HG03520 (cell line): ENCODE data around the gene ADAM23.
"Not testable (repeated sequence)": the region's sequence is repeated elsewhere in the genome, so short reads cannot be mapped to it uniquely, and the experiment has no call there.

Source experiments
- ATAC-seq: cut with Tn5 transposase; IDR thresholded peaks from one replicate; pipeline ENCODE4 v1.9.1; 2021; ENCODE audit warnings: mild to moderate bottlenecking, moderate library complexity; ENCODE audit not compliant: unreplicated experiment

The ADAM23 gene, protein sequence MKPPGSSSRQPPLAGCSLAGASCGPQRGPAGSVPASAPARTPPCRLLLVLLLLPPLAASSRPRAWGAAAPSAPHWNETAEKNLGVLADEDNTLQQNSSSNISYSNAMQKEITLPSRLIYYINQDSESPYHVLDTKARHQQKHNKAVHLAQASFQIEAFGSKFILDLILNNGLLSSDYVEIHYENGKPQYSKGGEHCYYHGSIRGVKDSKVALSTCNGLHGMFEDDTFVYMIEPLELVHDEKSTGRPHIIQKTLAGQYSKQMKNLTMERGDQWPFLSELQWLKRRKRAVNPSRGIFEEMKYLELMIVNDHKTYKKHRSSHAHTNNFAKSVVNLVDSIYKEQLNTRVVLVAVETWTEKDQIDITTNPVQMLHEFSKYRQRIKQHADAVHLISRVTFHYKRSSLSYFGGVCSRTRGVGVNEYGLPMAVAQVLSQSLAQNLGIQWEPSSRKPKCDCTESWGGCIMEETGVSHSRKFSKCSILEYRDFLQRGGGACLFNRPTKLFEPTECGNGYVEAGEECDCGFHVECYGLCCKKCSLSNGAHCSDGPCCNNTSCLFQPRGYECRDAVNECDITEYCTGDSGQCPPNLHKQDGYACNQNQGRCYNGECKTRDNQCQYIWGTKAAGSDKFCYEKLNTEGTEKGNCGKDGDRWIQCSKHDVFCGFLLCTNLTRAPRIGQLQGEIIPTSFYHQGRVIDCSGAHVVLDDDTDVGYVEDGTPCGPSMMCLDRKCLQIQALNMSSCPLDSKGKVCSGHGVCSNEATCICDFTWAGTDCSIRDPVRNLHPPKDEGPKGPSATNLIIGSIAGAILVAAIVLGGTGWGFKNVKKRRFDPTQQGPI

DNA sequence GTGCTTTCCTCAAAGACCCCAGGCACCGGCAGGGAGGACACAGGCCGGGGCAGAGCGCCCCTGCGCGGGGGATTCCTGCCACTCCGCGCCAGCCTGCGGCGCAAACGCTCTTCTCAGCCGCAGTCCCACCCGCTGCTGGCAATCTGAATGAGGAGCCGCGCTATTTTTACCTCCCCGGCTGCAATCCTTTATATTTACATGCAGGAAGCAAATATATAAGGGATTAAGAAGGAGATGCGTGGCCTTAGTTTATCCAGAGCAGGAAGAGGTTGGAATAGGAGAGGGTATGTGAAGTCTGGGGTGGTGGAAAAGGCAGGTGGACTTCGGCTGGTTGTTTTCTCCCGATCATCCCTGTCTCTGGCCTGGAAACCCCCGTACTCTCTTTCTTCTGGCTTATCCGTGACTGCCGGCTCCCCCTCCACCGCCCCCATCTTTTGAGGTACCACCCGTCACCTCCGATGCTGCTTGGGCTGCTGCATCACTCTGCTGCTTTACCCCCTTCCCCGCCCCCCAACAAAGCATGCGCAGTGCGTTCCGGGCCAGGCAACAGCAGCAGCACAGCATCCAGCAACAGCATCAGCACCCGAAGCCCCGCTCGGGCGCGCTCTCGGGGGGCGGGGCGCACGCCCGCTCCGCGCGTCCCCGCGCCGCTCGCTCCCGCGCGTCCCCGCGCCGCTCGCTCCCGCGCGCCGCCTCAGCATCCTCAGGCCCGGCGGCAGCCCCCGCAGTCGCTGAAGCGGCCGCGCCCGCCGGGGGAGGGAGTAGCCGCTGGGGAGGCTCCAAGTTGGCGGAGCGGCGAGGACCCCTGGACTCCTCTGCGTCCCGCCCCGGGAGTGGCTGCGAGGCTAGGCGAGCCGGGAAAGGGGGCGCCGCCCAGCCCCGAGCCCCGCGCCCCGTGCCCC, at the start of gene ADAM23:
ADAM23 (plus strand) TSS at position 700 of the 902 bp plus-strand sequence. CDS start 335 bp downstream, outside the sequence.
- ATAC-seq = peak; percentile 45

GRCh38 chr2:206396211-206396610, 47.1 kb upstream of the ADAM23 start:
- no peak for ATAC-seq

DNA sequence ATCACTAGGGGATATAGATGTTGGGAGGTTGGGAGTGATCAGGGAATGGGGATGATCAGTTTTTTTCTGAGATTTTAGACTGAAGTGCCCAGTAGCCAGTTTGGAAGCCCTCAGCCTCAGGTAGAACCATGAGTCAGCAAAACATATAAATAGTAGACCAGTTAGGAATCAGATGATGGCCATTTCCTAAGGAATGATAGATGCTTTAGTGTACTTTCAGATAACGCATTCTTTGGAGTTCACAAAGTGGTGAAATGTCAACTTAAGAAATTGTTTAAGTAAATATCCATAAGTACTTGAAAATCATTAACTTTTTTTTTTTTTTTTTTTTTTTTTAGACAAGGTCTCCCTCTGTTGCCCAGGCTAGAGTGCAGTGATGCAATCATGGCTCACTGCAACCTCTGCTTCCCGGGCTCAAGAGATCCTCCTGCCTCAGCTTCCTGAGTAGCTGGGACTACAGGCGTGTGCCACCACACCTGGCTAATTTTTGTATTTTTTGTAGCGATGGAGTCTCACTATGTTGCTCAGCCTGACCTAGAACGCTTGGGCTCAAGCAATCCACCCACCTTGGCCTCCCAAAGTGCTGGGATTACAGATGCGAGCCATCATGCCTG, 40.3 kb upstream of the ADAM23 start:
- ATAC-seq = not testable (repeated sequence)

- ATAC-seq = peak; percentile 94
Observed at GRCh38 chr2:206408323-206409320, 34.7 kb upstream of the ADAM23 start.

- ATAC-seq = no peak
Observed at GRCh38 chr2:206410714-206411113, 32.6 kb upstream of the ADAM23 start.

DNA sequence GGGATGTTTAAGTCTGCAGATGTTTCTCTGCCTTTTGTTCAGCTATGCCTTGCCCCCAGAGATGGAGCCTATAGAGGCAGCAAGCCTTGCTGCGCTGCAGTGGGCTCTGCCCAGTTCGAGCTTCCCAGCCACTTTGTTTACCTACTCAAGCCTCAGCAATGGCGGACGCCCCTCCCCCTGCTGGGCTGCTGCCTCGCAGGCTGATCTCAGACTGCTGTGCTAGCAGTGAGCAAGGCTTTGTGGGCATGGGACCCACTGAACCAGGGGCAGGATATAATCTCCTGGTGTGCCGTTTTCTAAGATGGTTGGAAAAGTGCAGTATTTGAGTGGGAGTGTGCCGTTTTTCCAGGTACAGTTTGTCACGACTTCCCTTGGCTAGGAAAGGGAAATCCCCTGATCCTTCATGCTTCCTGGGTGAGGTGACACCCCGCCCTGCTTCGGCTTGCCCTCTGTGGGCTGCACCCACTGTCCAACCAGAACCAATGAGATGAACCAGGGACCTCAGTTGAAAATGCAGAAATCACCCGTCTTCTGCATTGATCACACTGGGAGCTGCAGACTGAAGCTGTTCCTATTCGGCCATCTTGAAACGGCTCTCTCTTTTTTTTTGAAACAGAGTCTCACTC, 27.6 kb upstream of the ADAM23 start:
- no peak for ATAC-seq

- ATAC-seq = no peak
Observed at GRCh38 chr2:206418968-206419367, 24.4 kb upstream of the ADAM23 start.

GRCh38 chr2:206420721-206421120, 22.6 kb upstream of the ADAM23 start:
- ATAC-seq = no peak

DNA sequence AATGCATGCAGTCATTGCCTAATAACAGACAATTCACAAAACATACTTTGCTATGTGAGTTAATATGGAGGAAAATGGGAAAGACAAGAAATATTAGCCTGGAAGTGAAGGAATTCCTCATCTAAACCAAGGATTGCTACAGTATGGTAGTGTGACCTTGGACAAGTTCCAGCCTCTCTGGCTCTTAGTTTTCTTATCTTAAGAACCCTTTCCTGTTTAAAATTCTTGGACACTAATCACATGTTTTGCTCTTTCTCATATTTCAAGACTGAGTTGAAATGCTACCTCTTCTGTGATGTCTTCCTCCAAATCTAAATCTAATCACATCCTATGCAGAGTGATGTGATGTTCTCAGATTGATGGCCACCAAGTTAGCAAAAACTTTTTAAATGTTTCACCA, 20.8 kb upstream of the ADAM23 start:
- ATAC-seq = no peak

DNA sequence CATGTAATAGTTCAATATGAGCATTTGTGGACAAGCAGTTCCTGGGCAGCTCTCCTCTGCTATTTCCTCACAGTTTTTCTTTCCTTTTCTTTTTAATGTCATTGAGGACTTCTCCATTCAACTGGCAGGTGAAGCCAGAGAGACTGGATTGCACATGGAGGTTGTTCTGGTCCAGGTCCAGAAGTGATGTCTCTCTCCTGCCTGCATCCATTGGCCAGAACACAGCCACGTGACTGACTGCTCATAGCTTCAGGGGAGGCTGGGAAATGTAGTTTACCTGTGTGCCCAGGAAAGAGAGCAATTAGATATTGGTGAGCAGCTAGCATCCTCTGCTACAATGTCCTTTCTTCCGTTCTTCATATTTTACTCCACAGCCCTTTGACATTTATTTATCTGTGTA, 20.2 kb upstream of the ADAM23 start:
- ATAC-seq = no peak

DNA sequence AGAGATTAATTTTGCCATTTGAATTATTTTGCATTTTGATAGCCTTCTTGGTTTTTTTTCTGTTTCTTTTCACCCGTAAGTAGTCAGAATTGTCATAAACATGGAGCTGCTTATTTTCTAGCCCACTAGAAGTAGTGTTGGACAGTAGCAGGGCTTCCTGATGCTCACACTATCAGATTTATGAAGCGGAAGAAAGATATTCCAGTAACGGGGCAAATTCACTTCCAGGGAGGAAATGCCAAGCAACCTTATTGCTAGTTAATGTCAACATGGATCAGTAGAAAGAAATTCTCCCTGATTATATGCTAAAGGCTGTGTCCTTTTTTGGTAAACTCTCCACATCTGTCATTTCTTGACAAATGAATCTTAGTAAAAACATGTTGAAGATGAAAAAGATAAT, 19.2 kb upstream of the ADAM23 start:
- ATAC-seq = no peak

DNA sequence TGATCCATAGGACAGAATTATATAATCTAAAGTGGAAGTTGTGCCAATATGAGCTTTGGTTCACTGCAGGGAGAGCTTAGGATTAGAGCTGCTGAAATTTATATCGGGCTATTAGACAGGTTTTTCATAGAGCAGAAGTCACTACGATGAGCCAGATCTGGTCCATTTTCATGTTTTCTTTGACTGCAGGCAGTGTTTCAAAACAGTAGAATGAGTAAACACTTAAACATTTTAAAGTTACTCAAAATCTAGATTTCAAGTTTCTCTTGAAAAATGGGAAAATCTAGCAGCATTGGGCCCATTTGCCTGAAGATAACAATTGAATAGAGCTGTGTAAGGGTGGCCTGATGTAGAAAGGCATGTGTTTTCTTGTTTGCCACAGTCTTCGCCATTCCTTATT, 14.5 kb upstream of the ADAM23 start:
- no peak for ATAC-seq

- no peak for ATAC-seq
Observed at GRCh38 chr2:206430452-206430851, 12.9 kb upstream of the ADAM23 start.

DNA sequence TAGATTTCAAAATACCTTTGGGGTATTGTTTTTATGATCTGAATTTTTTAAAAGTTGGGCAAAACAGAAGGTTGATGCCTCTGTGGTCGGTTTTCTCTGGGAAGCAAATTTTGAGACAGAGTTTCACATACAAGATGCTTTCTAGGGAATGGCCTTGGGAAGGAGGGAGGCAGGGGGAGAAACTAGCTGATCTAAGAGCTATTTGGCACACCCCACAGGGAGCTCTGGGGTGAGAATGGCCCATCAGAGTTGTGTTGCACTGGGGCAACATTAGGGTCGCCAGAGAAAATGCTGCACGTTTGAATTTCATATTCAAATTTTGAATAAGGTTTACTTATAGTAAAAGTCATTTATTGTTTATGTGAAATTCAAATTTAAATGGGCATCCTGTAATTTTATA, 11.9 kb upstream of the ADAM23 start:
- no peak for ATAC-seq

DNA sequence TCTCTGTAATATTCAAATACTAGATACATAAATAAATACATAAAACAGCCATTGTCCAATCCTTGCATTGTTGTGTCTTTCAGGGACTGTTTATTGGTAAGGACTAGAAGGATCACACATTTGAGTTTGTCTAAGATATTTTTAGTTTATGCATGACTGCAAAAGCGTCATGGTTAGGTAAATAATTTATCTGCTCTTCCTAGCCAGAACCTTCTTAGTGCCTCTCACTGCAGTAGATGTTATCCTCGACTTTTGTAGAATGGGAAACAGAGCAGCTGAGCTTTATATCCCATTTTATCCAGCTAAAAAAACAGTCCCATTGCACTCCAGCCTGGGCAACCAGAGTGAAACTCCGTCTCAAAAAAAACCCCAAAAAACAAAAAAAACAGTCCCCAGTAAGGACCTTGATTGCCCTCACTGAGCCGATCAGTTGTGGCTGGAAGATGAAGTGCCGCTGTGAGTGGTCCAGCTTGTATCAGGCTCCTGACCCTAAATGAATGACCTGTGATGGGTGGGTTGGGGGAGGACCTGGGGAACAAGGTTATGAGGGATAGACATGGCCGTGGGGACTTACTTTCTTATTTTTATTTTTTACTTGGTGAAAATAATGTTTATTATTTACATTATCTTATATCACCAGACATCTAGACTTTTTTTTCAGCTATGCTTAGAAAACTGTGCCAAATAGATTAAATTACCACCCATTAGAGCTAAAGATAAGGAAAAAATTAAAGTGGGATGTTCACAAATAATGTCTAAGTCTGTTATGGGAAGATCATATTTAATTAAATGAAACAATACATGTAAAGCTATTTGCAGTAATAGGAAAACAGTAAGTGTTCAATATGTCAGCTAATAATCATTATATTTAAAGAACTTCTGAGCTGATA, 10.9 kb upstream of the ADAM23 start:
- no peak for ATAC-seq

DNA sequence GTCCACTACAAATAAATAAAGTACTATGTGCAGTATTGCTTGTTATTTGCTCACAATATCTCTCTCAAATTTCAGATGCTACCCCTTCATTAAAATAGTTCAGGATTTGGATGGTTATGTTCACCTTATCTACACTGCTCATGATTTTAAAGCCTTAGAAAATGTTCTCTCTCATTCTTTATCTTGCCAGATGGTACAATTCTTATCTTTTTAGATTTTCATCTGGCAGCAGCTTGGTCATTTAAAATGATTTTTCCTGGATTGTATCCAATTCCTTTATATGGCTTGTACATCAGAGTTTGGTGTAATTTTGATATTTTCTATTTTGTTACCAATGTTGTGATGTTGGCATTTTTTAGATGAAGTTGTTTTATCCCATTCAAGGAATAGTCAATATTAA, 10.1 kb upstream of the ADAM23 start:
- ATAC-seq = no peak

- no peak for ATAC-seq
Observed at GRCh38 chr2:206433686-206434085, 9.6 kb upstream of the ADAM23 start.

DNA sequence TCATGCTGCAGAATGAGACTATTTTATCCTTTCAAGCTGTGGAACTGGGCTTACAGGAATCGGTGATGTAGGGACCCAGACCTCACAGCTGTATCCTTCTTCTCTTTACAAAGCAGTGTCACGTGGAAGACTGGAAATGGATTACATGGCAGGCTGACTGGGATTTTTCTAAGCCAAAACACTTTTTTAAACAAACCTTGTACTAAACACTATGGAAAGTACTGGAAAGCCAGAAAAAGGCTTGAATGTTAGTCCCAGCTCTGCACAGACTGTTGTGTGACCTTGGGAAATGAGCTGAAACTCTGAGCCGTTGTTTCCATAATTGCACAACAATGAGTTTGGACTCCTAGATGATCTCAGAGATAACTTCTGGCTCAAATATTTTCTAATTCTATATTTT, 7.6 kb upstream of the ADAM23 start:
- no peak for ATAC-seq
